ENCODE results near the gene PITPNM2. TPM values are rescaled to one million over a fixed set of nuclear protein-coding genes. Genes with fewer than 3 reads are reported as not detected.

Gene PITPNM2
- total RNA-seq, 2 donors from 2014 or later = 9.4 to 10.5 TPM

GRCh38 chr12:123118497-123118896 is 32.4 kb downstream of the PITPNM2 start:
- H3K4me1 ChIP-seq = peaks cover 0 to 62% of the 10 kb centered on the region in 2 donors

GRCh38 chr12:123115409-123116121 is 35.3 kb downstream of the PITPNM2 start:
- peak; percentile 84 for DNase-seq (ENCODE audit: low spot score)
- peaks cover 0 to 76% of the 10 kb centered on the region in 2 donors for H3K4me1 ChIP-seq
- no peaks in the 10 kb centered on the region for H3K27me3 ChIP-seq
- peak overlapping the region; percentile 63 to 77 for H3K27ac ChIP-seq
- TF ChIP-seq, protein P1, sequence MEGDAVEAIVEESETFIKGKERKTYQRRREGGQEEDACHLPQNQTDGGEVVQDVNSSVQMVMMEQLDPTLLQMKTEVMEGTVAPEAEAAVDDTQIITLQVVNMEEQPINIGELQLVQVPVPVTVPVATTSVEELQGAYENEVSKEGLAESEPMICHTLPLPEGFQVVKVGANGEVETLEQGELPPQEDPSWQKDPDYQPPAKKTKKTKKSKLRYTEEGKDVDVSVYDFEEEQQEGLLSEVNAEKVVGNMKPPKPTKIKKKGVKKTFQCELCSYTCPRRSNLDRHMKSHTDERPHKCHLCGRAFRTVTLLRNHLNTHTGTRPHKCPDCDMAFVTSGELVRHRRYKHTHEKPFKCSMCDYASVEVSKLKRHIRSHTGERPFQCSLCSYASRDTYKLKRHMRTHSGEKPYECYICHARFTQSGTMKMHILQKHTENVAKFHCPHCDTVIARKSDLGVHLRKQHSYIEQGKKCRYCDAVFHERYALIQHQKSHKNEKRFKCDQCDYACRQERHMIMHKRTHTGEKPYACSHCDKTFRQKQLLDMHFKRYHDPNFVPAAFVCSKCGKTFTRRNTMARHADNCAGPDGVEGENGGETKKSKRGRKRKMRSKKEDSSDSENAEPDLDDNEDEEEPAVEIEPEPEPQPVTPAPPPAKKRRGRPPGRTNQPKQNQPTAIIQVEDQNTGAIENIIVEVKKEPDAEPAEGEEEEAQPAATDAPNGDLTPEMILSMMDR (IDR thresholded peaks at IDR 0.05) = no peak
- no peak overlapping the region for H3K4me3 ChIP-seq
- no peaks in the 10 kb centered on the region for H3K36me3 ChIP-seq
- no peaks in the 10 kb centered on the region for H3K9me3 ChIP-seq

More at GRCh38 chr12:123118497-123118896, 32.4 kb downstream of the PITPNM2 start:
- no peak for DNase-seq (ENCODE audit: low spot score)
- Histone ChIP-seq H3K9me3 (no peaks in the 10 kb centered on the region), H3K27me3 (no peaks in the 10 kb centered on the region), H3K27ac (no peak overlapping the region), H3K36me3 (no peaks in the 10 kb centered on the region), H3K4me3 (no peak overlapping the region)
- TF ChIP-seq, protein P1 (IDR thresholded peaks at IDR 0.05) = no peak

GRCh38 chr12:123114304-123115083 is 36.4 kb downstream of the PITPNM2 start:
- Histone ChIP-seq H3K36me3 (no peaks in the 10 kb centered on the region), H3K27me3 (no peaks in the 10 kb centered on the region), H3K9me3 (no peaks in the 10 kb centered on the region), H3K27ac (peak overlapping the region; percentile 63 to 77), H3K4me1 (peaks cover 0 to 70% of the 10 kb centered on the region in 2 donors), H3K4me3 (no peak overlapping the region)
- TF ChIP-seq, protein P1 (IDR thresholded peaks at IDR 0.05) = no peak
- no peak for DNase-seq (ENCODE audit: low spot score)

- Histone ChIP-seq H3K27ac (peak overlapping the region; percentile 50 to 63), H3K9me3 (no peaks in the 10 kb centered on the region), H3K27me3 (no peaks in the 10 kb centered on the region), H3K36me3 (no peaks in the 10 kb centered on the region), H3K4me3 (no peak overlapping the region), H3K4me1 (peaks cover 0 to 79% of the 10 kb centered on the region in 2 donors)
- TF ChIP-seq, protein P1 (IDR thresholded peaks at IDR 0.05) = no peak
- DNase-seq (ENCODE audit: low spot score) = no peak
Measured at GRCh38 chr12:123113026-123113425, 37.9 kb downstream of the PITPNM2 start.

GRCh38 chr12:123111498-123112165 is 39.3 kb downstream of the PITPNM2 start:
- Histone ChIP-seq H3K27me3 (no peaks in the 10 kb centered on the region), H3K4me3 (no peak overlapping the region), H3K36me3 (no peaks in the 10 kb centered on the region), H3K9me3 (no peaks in the 10 kb centered on the region), H3K27ac (peak overlapping the region; percentile 62 to 69), H3K4me1 (peaks cover 0 to 81% of the 10 kb centered on the region in 2 donors)
- no peak for DNase-seq (ENCODE audit: low spot score)
- TF ChIP-seq, protein P1 (IDR thresholded peaks at IDR 0.05) = no peak
